EL (cell line): Measurements from ENCODE around the gene PAFAH1B2.

Experiments used
- DNase-seq: peaks from one replicate; pipeline ENCODE4 v3.0.0-alpha.2; 2016

The PAFAH1B2 gene

GRCh38 chr11:117189191-117189940 lies 45.3 kb downstream of the PAFAH1B2 start:
- no peak for DNase-seq

- no peak for DNase-seq
Observed at GRCh38 chr11:117189941-117190544, 46.0 kb downstream of the PAFAH1B2 start.

- DNase-seq = no peak
Observed at GRCh38 chr11:117191680-117192400, 47.8 kb downstream of the PAFAH1B2 start.

- DNase-seq = no peak
Observed at GRCh38 chr11:117192401-117192875, 48.4 kb downstream of the PAFAH1B2 start.

GRCh38 chr11:117193130-117194020 lies 49.3 kb downstream of the PAFAH1B2 start:
- DNase-seq = no peak

GRCh38 chr11:117194267-117194666 lies 50.2 kb downstream of the PAFAH1B2 start:
- DNase-seq = no peak

- no peak for DNase-seq
Observed at GRCh38 chr11:117195258-117195657, 51.2 kb downstream of the PAFAH1B2 start.

GRCh38 chr11:117195761-117196160 lies 51.7 kb downstream of the PAFAH1B2 start:
- no peak for DNase-seq

GRCh38 chr11:117197006-117197405 lies 52.9 kb downstream of the PAFAH1B2 start:
- no peak for DNase-seq

- peak; percentile 28 for DNase-seq
Observed at GRCh38 chr11:117197516-117198456, 53.7 kb downstream of the PAFAH1B2 start.

- DNase-seq = no peak
Observed at GRCh38 chr11:117198613-117199012, 54.5 kb downstream of the PAFAH1B2 start.

- DNase-seq = peak; percentile 96
Observed at GRCh38 chr11:117199053-117199915, 55.2 kb downstream of the PAFAH1B2 start, which contains the start of gene TAGLN. TSS of gene TAGLN (plus strand) at chr11:117199370. CDS start at chr11:117203014, 3,644 bp downstream.

GRCh38 chr11:117199916-117200812 lies 56.1 kb downstream of the PAFAH1B2 start:
- peak; percentile 30 for DNase-seq

- DNase-seq = peak; percentile 32
Observed at GRCh38 chr11:117200813-117201657, 56.9 kb downstream of the PAFAH1B2 start.

GRCh38 chr11:117201658-117202305 lies 57.7 kb downstream of the PAFAH1B2 start:
- DNase-seq = no peak

- DNase-seq = no peak
Observed at GRCh38 chr11:117202386-117203068, 58.4 kb downstream of the PAFAH1B2 start.

- DNase-seq = no peak
Observed at GRCh38 chr11:117203069-117203407, 59.0 kb downstream of the PAFAH1B2 start.
